D341Med (cell line): ENCODE measurements around the gene RHOF.

Experiments used
- DNase-seq: peaks from one replicate; pipeline ENCODE4 v3.0.0; 2012; ENCODE audit warnings: low spot score

The RHOF gene, protein sequence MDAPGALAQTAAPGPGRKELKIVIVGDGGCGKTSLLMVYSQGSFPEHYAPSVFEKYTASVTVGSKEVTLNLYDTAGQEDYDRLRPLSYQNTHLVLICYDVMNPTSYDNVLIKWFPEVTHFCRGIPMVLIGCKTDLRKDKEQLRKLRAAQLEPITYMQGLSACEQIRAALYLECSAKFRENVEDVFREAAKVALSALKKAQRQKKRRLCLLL

DNA sequence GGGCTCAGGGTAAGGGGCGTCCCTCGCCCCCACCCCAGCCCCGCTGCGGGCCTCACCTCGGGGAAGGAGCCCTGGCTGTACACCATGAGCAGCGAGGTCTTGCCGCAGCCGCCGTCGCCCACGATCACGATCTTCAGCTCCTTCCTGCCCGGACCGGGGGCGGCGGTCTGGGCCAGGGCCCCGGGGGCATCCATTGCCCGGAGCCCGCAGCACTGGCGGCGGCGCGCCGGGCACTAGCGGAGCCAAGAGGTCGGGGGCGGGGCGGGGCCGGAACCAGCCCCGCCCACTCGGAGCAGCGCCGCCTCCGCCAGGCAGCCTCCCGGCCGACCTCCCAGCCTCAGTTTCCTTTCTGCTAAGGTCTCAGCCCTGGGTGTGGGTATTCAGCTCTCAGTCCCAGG, at the start of gene RHOF:
Gene RHOF, minus strand, starts transcription at position 249 of the 398 bp plus-strand sequence. Its CDS starts 55 bp downstream, at position 194.
- no peak for DNase-seq

- no peak for DNase-seq
Observed at GRCh38 chr12:121839993-121840761, 46.7 kb upstream of the RHOF start.

DNA sequence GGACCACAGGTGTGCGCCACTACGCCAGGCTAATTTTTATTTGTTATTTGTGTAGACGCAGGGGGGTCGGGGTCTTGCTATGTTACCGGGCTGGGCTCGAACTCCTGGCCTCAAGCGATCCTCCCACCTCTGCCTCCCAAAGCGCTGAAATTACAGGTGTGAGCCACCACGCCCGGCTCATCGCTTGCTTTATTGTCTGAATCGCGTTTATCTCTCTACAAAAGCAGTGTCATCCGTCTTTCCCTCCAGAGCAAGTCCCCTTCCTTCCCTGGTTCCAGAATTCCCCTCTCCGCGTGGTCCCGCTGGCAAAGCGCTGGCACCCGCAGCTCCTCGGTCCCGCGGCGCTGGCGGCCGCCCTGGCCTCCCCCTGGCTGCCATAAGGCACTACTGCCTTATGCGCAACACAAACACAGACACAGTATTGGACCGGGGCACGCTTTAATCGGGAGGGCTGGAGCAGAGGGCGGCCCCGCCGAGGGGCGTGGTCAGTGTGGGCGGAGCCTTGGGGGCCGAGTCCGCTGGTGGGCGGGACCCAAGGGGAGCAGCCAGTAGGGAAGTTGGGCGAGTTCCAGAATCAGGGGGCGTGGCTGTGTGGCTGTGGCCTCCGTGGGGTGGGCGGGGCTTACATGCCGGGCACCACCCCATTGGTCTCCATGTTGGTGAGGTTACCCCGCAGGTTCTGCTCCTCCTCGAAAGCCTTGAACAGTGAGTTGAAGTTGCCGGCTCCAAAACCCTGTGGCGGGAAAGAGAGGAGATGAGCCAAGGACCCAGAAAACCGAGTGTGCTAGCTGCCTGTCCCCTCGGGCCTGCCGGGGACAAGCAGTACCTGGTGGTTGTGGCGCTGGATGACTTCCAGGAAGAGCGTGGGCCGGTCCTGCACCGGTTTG, 45.9 kb upstream of the RHOF start:
- peak; percentile 99 for DNase-seq

DNA sequence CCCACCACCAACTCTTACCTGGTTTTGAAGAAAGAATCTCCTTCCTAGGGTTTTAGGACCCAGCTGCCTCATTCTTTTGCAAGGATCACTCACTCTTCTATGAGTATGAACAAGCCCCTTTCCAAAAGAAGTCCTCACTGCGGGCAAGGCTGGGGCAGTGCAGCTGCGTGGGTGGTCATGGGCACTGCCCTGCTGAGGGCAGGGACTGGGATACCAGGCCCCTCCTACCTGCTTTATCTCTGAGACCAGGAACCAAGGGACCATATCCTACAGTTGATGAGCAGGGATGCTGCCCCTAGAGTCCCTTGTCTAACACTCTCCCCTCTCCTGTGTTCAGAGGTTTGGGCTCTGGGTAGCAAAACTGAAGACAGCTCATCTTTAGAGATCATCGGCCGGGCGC, 44.6 kb upstream of the RHOF start:
- DNase-seq: no peak

DNA sequence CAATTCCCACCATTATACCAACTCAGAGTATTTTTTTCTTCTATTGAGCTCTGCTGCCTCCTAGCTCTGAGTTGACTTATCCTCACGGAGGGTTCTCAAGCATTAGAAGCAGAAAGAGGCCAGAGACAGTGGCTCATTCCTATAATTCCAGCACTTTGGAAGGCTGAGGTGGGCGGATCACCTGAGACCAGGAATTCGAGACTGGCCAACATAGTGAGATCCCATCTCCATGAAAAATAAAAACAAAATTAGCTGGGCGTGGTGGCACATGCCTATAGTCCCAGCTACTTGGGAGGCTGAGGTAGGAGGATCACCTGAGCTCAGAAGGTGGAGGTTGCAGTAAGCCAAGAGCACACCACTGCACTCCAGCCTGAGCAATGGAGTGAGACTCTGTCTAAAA, 44.2 kb upstream of the RHOF start:
- no peak for DNase-seq

DNA sequence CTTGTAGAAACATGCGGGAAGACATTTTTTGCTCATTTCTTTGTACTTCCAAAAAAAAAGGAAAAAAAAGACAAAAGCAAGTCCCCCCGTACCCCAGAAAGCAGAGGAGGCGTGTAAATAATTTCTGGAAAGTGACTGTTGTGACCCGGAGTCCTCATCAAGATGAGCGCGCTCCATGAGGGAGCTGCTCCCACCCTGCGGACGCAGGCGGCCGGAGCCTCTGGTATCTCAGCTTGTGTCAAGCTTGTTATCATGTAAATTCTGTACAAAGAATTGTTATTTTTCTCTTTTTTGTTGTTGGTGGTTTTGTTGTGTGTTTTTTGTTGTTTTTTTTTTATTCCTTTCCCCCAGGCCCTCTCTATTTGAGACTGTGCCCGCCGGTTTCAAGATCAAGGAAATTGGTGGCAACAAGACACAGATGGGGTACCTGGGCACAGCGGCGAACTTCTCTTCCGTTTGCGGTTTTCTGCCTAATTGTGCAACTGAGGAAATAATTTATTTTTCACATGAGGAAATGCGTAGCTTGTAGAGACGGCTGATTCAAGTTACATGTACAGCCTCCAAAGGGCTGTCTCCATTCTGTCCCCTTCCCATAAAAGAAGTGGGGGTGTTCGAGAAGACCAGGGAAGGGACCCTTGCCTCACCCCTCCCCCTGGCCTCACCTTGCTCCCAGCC, 38.2 kb upstream of the RHOF start:
- no peak for DNase-seq

GRCh38 chr12:121830588-121831265, 37.2 kb upstream of the RHOF start:
- DNase-seq: no peak

DNA sequence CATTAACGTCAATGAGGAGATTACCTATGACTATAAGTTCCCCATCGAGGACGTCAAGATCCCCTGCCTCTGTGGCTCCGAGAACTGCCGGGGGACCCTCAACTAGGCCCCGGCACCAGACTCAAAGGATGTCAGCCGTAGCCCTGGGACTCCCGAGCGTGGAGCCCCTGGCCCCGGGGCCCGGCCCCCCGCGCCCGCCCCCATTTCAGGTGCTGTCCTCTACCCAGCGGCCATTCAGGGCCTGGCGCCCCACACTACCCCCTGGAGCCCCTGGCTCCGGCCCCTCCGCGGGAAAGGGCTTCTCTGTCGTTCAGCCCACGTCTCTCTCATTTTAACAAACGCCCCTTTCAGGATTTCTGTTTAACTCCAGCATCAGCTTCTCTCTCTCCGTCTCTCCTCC, 36.6 kb upstream of the RHOF start:
- DNase-seq: no peak

GRCh38 chr12:121829250-121829918, 35.9 kb upstream of the RHOF start:
- no peak for DNase-seq

- no peak for DNase-seq
Observed at GRCh38 chr12:121828826-121829225, 35.3 kb upstream of the RHOF start.

DNA sequence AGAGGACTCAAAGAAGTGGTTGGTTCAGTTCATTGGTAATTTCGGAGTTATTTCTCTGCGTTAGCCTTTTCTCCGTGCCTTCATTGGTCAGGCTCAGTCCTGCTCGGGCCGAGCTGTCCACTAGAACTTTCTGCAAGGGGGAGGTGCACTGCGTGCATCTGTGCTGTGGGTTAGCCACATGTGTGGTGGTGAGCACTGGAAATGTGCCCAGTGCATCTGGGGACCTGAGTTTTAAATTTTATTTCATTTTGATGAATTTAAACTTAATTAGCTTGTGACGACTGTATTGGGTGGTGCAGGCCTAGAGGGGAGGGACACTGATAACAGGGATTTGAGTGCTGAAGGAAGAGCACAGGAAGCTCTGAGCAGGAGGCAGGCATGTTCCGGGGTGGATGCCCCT, 34.8 kb upstream of the RHOF start:
- no peak for DNase-seq

DNA sequence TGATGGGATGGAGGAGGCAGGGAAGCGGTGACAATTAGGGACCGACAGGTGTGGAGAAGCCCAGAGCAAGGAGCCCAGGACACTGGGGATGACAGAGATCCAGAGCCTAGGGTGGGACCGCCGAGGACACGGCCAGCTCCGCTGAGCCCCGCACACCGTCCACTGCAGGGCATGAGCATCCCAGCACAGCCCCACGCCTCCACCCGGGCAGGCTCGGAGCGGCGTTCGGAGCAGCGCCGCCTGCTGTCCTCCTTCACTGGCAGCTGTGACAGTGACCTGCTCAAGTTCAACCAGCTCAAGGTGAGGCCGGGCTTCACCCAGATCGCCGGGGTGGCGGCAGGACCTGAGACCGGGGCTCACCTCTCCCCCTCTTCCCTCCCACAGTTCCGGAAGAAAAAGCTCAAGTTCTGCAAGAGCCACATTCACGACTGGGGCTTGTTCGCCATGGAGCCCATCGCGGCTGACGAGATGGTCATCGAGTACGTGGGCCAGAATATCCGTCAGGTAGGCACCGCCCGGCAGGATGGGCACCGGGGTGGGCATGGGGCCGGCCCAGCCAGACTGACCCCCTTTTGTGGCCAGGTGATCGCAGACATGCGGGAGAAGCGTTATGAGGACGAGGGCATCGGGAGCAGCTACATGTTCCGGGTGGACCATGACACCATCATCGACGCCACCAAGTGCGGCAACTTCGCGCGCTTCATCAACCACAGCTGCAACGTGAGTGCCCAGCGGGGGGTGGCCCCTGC, 34.0 kb upstream of the RHOF start:
- DNase-seq: no peak

DNA sequence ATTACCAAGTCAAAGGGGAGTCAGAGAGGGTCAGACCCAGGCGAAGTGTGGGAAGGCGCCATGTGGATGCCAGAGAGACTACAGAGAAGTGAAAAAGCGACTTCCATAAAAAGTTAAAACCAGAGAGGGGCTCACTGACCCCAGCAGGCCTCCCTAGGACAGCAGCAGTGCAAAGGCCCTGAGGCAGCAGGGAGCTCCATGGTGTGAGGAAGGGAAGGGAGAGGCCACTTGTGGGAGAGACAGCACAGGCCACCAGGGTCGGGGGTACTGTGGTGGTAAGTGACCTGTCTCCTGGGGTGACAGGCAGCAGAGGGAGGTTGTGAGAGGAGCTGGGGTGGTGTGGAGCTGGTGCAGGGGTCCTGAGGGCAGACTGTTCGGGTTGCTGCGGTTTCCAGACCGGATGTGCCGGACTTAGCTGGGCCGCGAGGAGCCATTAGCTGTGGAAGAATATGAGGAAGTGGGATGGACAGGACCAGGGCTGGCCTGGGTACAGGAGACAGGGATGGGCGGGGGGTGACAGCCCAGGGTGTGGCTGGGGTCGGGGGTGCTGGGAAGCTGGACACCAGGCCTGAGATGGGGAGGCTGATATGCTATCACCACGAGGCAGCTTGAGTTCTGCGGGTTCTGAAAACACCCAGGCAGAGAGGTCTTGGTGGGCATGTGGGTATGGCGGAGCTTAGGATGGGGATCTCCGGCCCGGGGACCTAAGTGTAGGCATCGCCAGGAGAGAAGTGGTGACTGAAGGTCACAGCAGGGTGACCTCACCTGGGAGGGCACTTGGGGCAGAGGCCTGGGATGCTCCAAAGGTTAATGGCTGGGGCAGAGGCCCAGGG, 33.0 kb upstream of the RHOF start:
- no peak for DNase-seq

DNA sequence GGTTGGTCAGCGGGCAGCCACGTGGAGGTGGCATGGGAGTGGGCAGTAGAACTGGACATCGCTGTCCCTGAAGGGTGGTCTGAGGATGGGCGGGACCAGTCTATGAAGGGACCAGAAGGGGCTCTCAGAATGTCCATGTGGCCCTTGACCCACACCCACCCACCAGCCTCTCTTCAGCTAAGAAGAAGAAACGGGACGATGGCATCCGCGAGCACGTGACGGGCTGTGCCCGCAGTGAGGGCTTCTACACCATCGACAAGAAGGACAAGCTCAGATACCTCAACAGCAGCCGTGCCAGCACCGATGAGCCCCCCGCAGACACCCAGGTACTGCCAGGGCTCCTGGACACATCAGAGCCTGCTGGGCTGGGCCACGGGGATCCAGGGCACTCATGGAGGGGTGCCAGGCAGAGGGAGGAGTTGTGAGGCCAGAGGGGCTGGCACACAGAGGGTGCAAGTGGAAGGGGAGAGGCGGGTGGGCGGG, 31.6 kb upstream of the RHOF start:
- DNase-seq: no peak

GRCh38 chr12:121823727-121824115, 30.2 kb upstream of the RHOF start:
- DNase-seq: no peak

DNA sequence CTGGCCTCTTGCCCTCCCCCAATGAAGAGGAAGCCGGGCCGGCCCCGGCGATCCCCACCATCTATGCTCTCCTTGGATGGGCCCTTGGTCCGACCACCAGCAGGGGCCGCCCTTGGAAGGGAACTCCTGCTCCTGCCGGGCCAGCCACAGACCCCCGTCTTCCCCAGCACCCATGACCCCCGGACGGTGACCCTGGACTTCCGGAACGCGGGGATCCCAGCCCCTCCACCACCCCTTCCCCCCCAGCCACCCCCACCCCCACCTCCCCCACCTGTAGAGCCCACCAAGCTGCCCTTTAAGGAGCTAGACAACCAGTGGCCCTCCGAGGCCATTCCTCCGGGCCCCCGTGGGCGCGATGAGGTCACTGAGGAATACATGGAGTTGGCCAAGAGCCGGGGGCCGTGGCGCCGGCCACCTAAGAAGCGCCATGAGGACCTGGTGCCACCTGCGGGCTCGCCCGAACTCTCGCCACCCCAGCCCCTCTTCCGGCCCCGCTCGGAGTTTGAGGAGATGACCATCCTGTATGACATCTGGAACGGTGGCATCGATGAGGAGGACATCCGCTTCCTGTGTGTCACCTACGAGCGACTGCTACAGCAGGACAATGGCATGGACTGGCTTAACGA, 29.7 kb upstream of the RHOF start:
- peak; percentile 63 for DNase-seq

- no peak for DNase-seq
Observed at GRCh38 chr12:121822393-121823100, 29.1 kb upstream of the RHOF start.

DNA sequence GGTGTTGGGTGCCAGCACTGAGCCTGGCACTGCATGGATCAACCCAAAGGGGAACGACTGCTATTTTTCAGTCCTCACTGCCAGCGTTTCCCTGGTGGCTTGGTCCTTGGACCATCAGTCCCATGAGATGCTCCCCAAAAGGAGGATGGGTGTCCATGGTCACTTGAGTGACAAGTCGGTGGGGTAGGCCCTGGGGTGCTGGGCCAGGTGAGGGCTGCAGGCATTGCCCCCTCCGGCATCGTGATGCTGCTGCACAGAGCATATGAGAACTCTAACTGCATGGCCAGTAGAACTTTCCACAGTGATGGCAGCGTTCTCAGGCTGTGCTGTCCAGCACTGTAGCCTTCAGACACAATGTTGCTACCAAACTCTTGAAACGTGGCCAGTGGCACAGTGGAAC, 26.6 kb upstream of the RHOF start:
- DNase-seq: no peak
